ENCODE measurements around the gene MEOX1. TPM values are rescaled to one million over a fixed set of nuclear protein-coding genes. Genes with fewer than 3 reads are reported as not detected.

The MEOX1 gene
- total RNA-seq, 4 donors from 2014 or later: 6.9 to 24.3 (median 14.0) TPM

- Histone ChIP-seq H3K27me3 (no peaks in the 10 kb centered on the region), H3K27ac (no peak overlapping the region), H3K4me3 (no peak overlapping the region), H3K36me3 (no peaks in the 10 kb centered on the region), H3K9me3 (no peaks in the 10 kb centered on the region), H3K4me1 (peaks cover 0 to 5% of the 10 kb centered on the region in 2 donors)
- peak; percentile 80 for DNase-seq
- TF ChIP-seq CTCF (IDR thresholded peaks at IDR 0.05): peak; percentile 94 to 98 (median 95)
- peak in 1 of 2 donors; percentile 10 for TF ChIP-seq POLR2A (IDR thresholded peaks at IDR 0.05)
- intact Hi-C loops (cut with DNase I; ENCODE audit: low total_unique reads): no loop called here
Observed at GRCh38 chr17:43673516-43674323, 12.0 kb upstream of the MEOX1 start.

- H3K4me1 ChIP-seq: peaks cover 0 to 5% of the 10 kb centered on the region in 2 donors
- TF ChIP-seq CTCF (IDR thresholded peaks at IDR 0.05): no peak
- TF ChIP-seq POLR2A (IDR thresholded peaks at IDR 0.05): no peak
- H3K9me3 ChIP-seq: no peaks in the 10 kb centered on the region
- no peak overlapping the region for H3K27ac ChIP-seq
- no peaks in the 10 kb centered on the region for H3K27me3 ChIP-seq
- intact Hi-C loops (cut with DNase I; ENCODE audit: low total_unique reads): no loop called here
- no peak for DNase-seq
- no peaks in the 10 kb centered on the region for H3K36me3 ChIP-seq
- H3K4me3 ChIP-seq: no peak overlapping the region
Observed at GRCh38 chr17:43671755-43672519, 10.2 kb upstream of the MEOX1 start.

GRCh38 chr17:43671031-43671692, 9.4 kb upstream of the MEOX1 start:
- H3K4me3 ChIP-seq: no peak overlapping the region
- peak; percentile 48 to 52 for DNase-seq
- intact Hi-C loops (cut with DNase I; ENCODE audit: low total_unique reads): no loop called here
- no peaks in the 10 kb centered on the region for H3K27me3 ChIP-seq
- H3K9me3 ChIP-seq: no peaks in the 10 kb centered on the region
- H3K27ac ChIP-seq: no peak overlapping the region
- H3K4me1 ChIP-seq: peaks cover 0 to 5% of the 10 kb centered on the region in 2 donors
- no peaks in the 10 kb centered on the region for H3K36me3 ChIP-seq
- TF ChIP-seq POLR2A (IDR thresholded peaks at IDR 0.05): no peak
- TF ChIP-seq CTCF (IDR thresholded peaks at IDR 0.05): no peak

GRCh38 chr17:43670645-43671030, 8.9 kb upstream of the MEOX1 start:
- no peak for DNase-seq
- Histone ChIP-seq H3K4me1 (peaks cover 0 to 5% of the 10 kb centered on the region in 2 donors), H3K4me3 (no peak overlapping the region), H3K36me3 (no peaks in the 10 kb centered on the region), H3K27ac (no peak overlapping the region), H3K9me3 (no peaks in the 10 kb centered on the region), H3K27me3 (no peaks in the 10 kb centered on the region)
- intact Hi-C loops (cut with DNase I; ENCODE audit: low total_unique reads): no loop called here
- TF ChIP-seq POLR2A (IDR thresholded peaks at IDR 0.05) (no peak), CTCF (IDR thresholded peaks at IDR 0.05) (no peak)
